HCT116 (cell line): ENCODE measurements around the gene GPR45. TPM values are rescaled to one million over a fixed set of nuclear protein-coding genes. Genes with fewer than 3 reads are reported as not detected.

Source experiments
- ATAC-seq: fragments of 200-7000 bp; cut with Tn5 transposase; 2 replicates; pipeline ENCODE4 v1.9.1; 2020; ENCODE audit warnings: mild to moderate bottlenecking, moderate library complexity
- BruUV-seq: library from RNA; stranded (reverse); fragments of 400-500 nt; replicated peaks from 2 replicates; lab custom pipeline; 2021; lab: Mats Ljungman, UMichigan
- CTCF ChIA-PET: fragments of 300-600 bp; sonication (Branson Sonifier 250); formaldehyde crosslinking; loops from one replicate; lab custom pipeline; 2021; ENCODE audit warnings: antibody characterized with exemption; lab: Charles Lee
- POLR2A ChIA-PET: fragments of 300-600, 350-600 bp; sonication (Branson Sonifier 250); formaldehyde crosslinking; loops from one replicate; lab custom pipeline; 2021; ENCODE audit warnings: antibody characterized with exemption; lab: Charles Lee
- RAD21 ChIA-PET, 2 experiments: fragments of 300-600 bp; sonication (Branson Sonifier 250); formaldehyde crosslinking; loops; one replicate each; lab custom pipeline; 2023; ENCODE audit warnings: low total read pairs in 2 of 2; ENCODE audit not compliant: uncharacterized antibody in 2 of 2, unreplicated experiment in 2 of 2, low non-redundant PET in 1 of 2; lab: Charles Lee
- DNase-seq: peaks from one replicate; pipeline ENCODE4 v3.0.0-alpha.2; 2010; ENCODE audit warnings: low read depth, low spot score
- H2AFZ ChIP-seq: fragments of 200-600 bp; shearing (Covaris generic), sonication (generic); 2 replicates; pipeline ENCODE4 v1.6.1; 2017; ENCODE audit warnings: low read depth, mixed run types, mixed read lengths, antibody characterized with exemption, low read length; ENCODE audit not compliant: poor library complexity, severe bottlenecking
- H3K27ac ChIP-seq: 2 replicates; pipeline ENCODE4 v1.5.1; 2012; ENCODE audit warnings: low read depth, low read length
- H3K27me3 ChIP-seq: fragments of 200-600 bp; sonication (generic); 2 replicates; pipeline ENCODE4 v1.6.1; 2016; ENCODE audit warnings: mixed run types, low read length, mixed read lengths; ENCODE audit not compliant: insufficient read depth
- H3K36me3 ChIP-seq, 2 experiments: fragments of 200-500 bp in 1 of 2; fragments of 200-600 bp in 1 of 2; sonication (Bioruptor generic) in 1 of 2; sonication (generic) in 1 of 2; 2 replicates each; pipeline versions ENCODE4 v1.5.1 to v1.6.1; 2014 to 2016; ENCODE audit warnings: low read length in 2 of 2, inconsistent platforms in 1 of 2, mixed read lengths in 1 of 2, mixed run types in 1 of 2; ENCODE audit not compliant: insufficient read depth in 2 of 2, control insufficient read depth in 1 of 2
- H3K4me1 ChIP-seq, 2 experiments: fragments of 200-600 bp in 1 of 2; sonication (generic) in 1 of 2; 2 replicates each; pipeline versions ENCODE4 v1.5.1 to v1.6.1; 2012 to 2017; ENCODE audit warnings: low read length in 2 of 2, inconsistent platforms in 1 of 2, mild to moderate bottlenecking in 1 of 2, mixed read lengths in 1 of 2, mixed run types in 1 of 2, moderate library complexity in 1 of 2; ENCODE audit not compliant: insufficient read depth in 2 of 2, control insufficient read depth in 1 of 2
- H3K4me2 ChIP-seq: fragments of 200-600 bp; sonication (generic); 2 replicates; pipeline ENCODE4 v1.6.1; 2017; ENCODE audit warnings: mixed run types, low read length, mixed read lengths
- H3K4me3 ChIP-seq, 2 experiments: fragments of 200-600 bp in 1 of 2; sonication (generic) in 1 of 2; replicated peaks in 1 of 2; 2 replicates each; pipeline ENCODE4 v1.5.1; 2011 to 2016; ENCODE audit warnings: low read length in 2 of 2, control low read depth in 1 of 2, low read depth in 1 of 2, mild to moderate bottlenecking in 1 of 2, mixed read lengths in 1 of 2, mixed run types in 1 of 2
- H3K79me2 ChIP-seq: fragments of 200-600 bp; sonication (generic); 2 replicates; pipeline ENCODE4 v1.6.1; 2017; ENCODE audit warnings: mild to moderate bottlenecking, mixed run types, low read length, moderate library complexity, mixed read lengths; ENCODE audit not compliant: insufficient read depth
- H3K9ac ChIP-seq: fragments of 200-600 bp; sonication (generic); 2 replicates; pipeline ENCODE4 v1.6.1; 2016; ENCODE audit warnings: low read length, mixed read lengths
- H3K9me2 ChIP-seq: fragments of 200-600 bp; sonication (generic), shearing (Covaris generic); 2 replicates; pipeline ENCODE4 v1.6.1; 2017; ENCODE audit warnings: mixed run types, mild to moderate bottlenecking, moderate library complexity; ENCODE audit not compliant: insufficient read depth
- H3K9me3 ChIP-seq, 2 experiments: fragments of 200-500 bp in 1 of 2; fragments of 200-600 bp in 1 of 2; sonication (Bioruptor generic) in 1 of 2; sonication (generic) in 1 of 2; 2 replicates each; pipeline ENCODE4 v1.6.1; 2014 to 2017; ENCODE audit warnings: low read length in 2 of 2, mixed read lengths in 2 of 2, inconsistent platforms in 1 of 2, low read depth in 1 of 2, mild to moderate bottlenecking in 1 of 2, mixed run types in 1 of 2, moderate library complexity in 1 of 2; ENCODE audit not compliant: control insufficient read depth in 1 of 2, insufficient read depth in 1 of 2
- H4K20me1 ChIP-seq: fragments of 200-600 bp; sonication (generic), shearing (Covaris generic); 2 replicates; pipeline ENCODE4 v1.6.1; 2017; ENCODE audit warnings: mixed run types, mild to moderate bottlenecking, moderate library complexity; ENCODE audit not compliant: insufficient read depth
- CBX3 ChIP-seq: IDR thresholded peaks from 2 replicates; pipeline ENCODE4 v1.6.1; 2012; ENCODE audit warnings: low read depth
- CTCF ChIP-seq, 3 experiments: fragments of 200-600 bp in 1 of 3; sonication (generic) in 1 of 3; IDR thresholded peaks in 2 of 3; conservative IDR thresholded peaks in 1 of 3; 2 replicates each; pipeline ENCODE4 v1.5.1; 2012 to 2017; ENCODE audit warnings: low read depth in 2 of 3, low read length in 2 of 3, antibody characterized with exemption in 1 of 3, borderline replicate concordance in 1 of 3, control low read depth in 1 of 3, mild to moderate bottlenecking in 1 of 3, mixed read lengths in 1 of 3, mixed run types in 1 of 3, moderate library complexity in 1 of 3; ENCODE audit not compliant: insufficient read depth in 1 of 3
- EZH2phosphoT487 ChIP-seq: fragments of 200-600 bp; IDR thresholded peaks from 2 replicates; pipeline ENCODE4 v1.6.1; 2018; ENCODE audit warnings: antibody characterized with exemption, borderline replicate concordance
- FOSL1 ChIP-seq: IDR thresholded peaks from 2 replicates; pipeline ENCODE4 v1.6.1; 2012; ENCODE audit warnings: low read depth
- POLR2A ChIP-seq: IDR thresholded peaks from 2 replicates; pipeline ENCODE4 v1.7.0; 2011; ENCODE audit warnings: borderline replicate concordance; ENCODE audit not compliant: insufficient read depth, insufficient read length; ENCODE audit errors: extremely low read depth
- POLR2AphosphoS5 ChIP-seq: IDR thresholded peaks from 2 replicates; pipeline ENCODE4 v1.6.1; 2011; ENCODE audit warnings: mild to moderate bottlenecking, low read depth, low read length, moderate library complexity
- SIN3A ChIP-seq: IDR thresholded peaks from 2 replicates; pipeline ENCODE4 v1.6.1; 2012; ENCODE audit warnings: low read depth
- SP1 ChIP-seq: IDR thresholded peaks from 2 replicates; pipeline ENCODE4 v1.6.1; 2012; ENCODE audit warnings: low read depth
- SRF ChIP-seq: IDR thresholded peaks from 2 replicates; pipeline ENCODE4 v1.6.1; 2012; ENCODE audit warnings: low read depth
- TCF7L2 ChIP-seq: IDR thresholded peaks from 2 replicates; pipeline ENCODE4 v1.7.0; 2011; ENCODE audit warnings: borderline replicate concordance, inconsistent platforms; ENCODE audit not compliant: insufficient read depth, insufficient read length; ENCODE audit errors: extremely low read depth
- YY1 ChIP-seq: IDR thresholded peaks from 2 replicates; pipeline ENCODE4 v1.6.1; 2011; ENCODE audit warnings: low read length, low read depth, moderate library complexity, mild to moderate bottlenecking; ENCODE audit not compliant: insufficient replicate concordance; ENCODE audit errors: extremely low read depth
- ZNF274 ChIP-seq: fragments of 200-500 bp; sonication (Bioruptor generic); IDR thresholded peaks from 2 replicates; pipeline ENCODE4 v1.6.1; 2014; ENCODE audit warnings: mild to moderate bottlenecking, low read depth, low read length, inconsistent platforms
- intact Hi-C: fragments of 100-400 bp; cut with micrococcal nuclease; formaldehyde crosslinking; loops from 2 replicates; pipeline ENCODE4 v1.10.0; 2022
- total RNA-seq: library from RNA; stranded (reverse); gene quantifications from one replicate; pipeline ENCODE4 v1.2.1, GENCODE V29; 2021; ENCODE audit not compliant: unreplicated experiment
- TF ChIP-seq, protein P1 (sequence below): IDR thresholded peaks from 2 replicates; pipeline ENCODE4 v1.6.1; 2011; ENCODE audit warnings: mild to moderate bottlenecking, low read length, moderate library complexity; ENCODE audit not compliant: insufficient replicate concordance; ENCODE audit errors: extremely low read depth
- TF ChIP-seq, protein P2 (sequence below): IDR thresholded peaks from 2 replicates; pipeline ENCODE4 v1.6.1; 2012
- TF ChIP-seq, protein P3 (sequence below): IDR thresholded peaks from 2 replicates; pipeline ENCODE4 v1.6.1; 2012

The GPR45 gene
- total RNA-seq, 1 experiment from 2014 or later, result 0.30 TPM

DNA sequence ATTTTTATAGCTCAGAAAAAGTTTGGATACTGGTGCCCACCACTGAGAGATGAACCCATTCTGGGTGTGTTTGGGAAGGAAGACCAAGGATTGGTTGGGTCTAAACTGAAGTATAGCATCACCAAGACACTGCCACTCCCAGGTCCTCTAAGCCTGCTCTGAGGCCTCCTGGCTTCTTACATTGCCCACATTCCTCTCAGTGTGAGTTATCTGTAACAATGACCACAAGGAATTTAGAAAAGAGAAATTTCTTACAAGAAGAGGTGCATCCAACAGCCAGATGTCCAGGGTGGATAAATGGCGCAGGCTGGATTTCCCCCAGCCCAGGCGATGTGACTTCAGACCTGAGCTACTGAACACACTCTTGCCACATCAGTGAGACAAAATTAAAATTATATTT lies 1.6 kb upstream of the GPR45 start:
- H3K9me3 ChIP-seq, result no peaks in the 10 kb centered on the region
- ChIA-PET POLR2A (no interaction called here), CTCF (interaction anchor here (1.5 to 1.7 kb wide), 2 partner anchors 17 to 125 kb away, joined by 3 to 7 read pairs; no protein-coding TSS in a partner anchor), RAD21 (no interaction called here)
- H3K9ac ChIP-seq, result no peak overlapping the region
- H3K36me3 ChIP-seq, result no peaks in the 10 kb centered on the region
- DNase-seq (no peak), ATAC-seq (no peak; the same call in 1 of the 2 replicates)
- TF ChIP-seq SIN3A, result no peak
- no peak for TF ChIP-seq FOSL1
- TF ChIP-seq YY1, result no peak
- TF ChIP-seq, all 23 proteins: peak for 0
- no peak overlapping the region for H3K4me2 ChIP-seq
- no peak overlapping the region for H3K4me3 ChIP-seq
- H3K27ac ChIP-seq, result no peak overlapping the region
- H3K4me1 ChIP-seq, result peaks cover 16 to 30% of the 10 kb centered on the region in 2 experiments
- no peaks in the 10 kb centered on the region for H3K9me2 ChIP-seq
- no peaks in the 10 kb centered on the region for H4K20me1 ChIP-seq
- no TSS peak for BruUV-seq
- no peak overlapping the region for H2AFZ ChIP-seq
- intact Hi-C loops, result loop anchor here (5.0 kb wide), 1 partner anchor 203 kb away; the partner anchor contains the start of gene MRPS9
- no peaks in the 10 kb centered on the region for H3K79me2 ChIP-seq
- H3K27me3 ChIP-seq, result no peaks in the 10 kb centered on the region

- POLR2A ChIA-PET, result no interaction called here
- no peak overlapping the region for H3K9ac ChIP-seq
- RAD21 ChIA-PET, result no interaction called here
- CTCF ChIA-PET, result no interaction called here
- H3K4me3 ChIP-seq, result no peak overlapping the region
- H3K9me2 ChIP-seq, result no peaks in the 10 kb centered on the region
- ATAC-seq, result no peak
- no TSS peak for BruUV-seq
- H3K36me3 ChIP-seq, result no peaks in the 10 kb centered on the region
- H4K20me1 ChIP-seq, result no peaks in the 10 kb centered on the region
- H3K79me2 ChIP-seq, result no peaks in the 10 kb centered on the region
- H2AFZ ChIP-seq, result no peak overlapping the region
- peaks cover 6 to 17% of the 10 kb centered on the region in 2 experiments; a peak in 3 of 4 replicates for H3K4me1 ChIP-seq
- no peak for DNase-seq
- no peak overlapping the region for H3K4me2 ChIP-seq
- H3K27me3 ChIP-seq, result no peaks in the 10 kb centered on the region
- no peaks in the 10 kb centered on the region for H3K9me3 ChIP-seq
- no peak overlapping the region for H3K27ac ChIP-seq
- intact Hi-C loops, result no loop called here
- TF ChIP-seq YY1 (no peak), CTCF (IDR thresholded peaks at IDR 0.05 in 2 of 3, conservative IDR thresholded peaks at IDR 0.05 in 1 of 3; ENCODE audit: borderline replicate concordance in 1 of 3, insufficient read depth in 1 of 3, low read depth in 2 of 3, low read length in 2 of 3) (no peak), EZH2phosphoT487 (no peak), POLR2AphosphoS5 (no peak), ZNF274 (no peak), TCF7L2 (no peak), FOSL1 (no peak), SP1 (no peak), SRF (no peak), POLR2A (no peak), CBX3 (no peak)
- TF ChIP-seq, protein P1, sequence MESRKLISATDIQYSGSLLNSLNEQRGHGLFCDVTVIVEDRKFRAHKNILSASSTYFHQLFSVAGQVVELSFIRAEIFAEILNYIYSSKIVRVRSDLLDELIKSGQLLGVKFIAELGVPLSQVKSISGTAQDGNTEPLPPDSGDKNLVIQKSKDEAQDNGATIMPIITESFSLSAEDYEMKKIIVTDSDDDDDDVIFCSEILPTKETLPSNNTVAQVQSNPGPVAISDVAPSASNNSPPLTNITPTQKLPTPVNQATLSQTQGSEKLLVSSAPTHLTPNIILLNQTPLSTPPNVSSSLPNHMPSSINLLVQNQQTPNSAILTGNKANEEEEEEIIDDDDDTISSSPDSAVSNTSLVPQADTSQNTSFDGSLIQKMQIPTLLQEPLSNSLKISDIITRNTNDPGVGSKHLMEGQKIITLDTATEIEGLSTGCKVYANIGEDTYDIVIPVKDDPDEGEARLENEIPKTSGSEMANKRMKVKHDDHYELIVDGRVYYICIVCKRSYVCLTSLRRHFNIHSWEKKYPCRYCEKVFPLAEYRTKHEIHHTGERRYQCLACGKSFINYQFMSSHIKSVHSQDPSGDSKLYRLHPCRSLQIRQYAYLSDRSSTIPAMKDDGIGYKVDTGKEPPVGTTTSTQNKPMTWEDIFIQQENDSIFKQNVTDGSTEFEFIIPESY, result no peak
- TF ChIP-seq, protein P2, sequence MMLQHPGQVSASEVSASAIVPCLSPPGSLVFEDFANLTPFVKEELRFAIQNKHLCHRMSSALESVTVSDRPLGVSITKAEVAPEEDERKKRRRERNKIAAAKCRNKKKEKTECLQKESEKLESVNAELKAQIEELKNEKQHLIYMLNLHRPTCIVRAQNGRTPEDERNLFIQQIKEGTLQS, result no peak
- TF ChIP-seq, protein P3, sequence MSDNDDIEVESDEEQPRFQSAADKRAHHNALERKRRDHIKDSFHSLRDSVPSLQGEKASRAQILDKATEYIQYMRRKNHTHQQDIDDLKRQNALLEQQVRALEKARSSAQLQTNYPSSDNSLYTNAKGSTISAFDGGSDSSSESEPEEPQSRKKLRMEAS, result no peak
Measured at GRCh38 chr2:105242286-105242993, 897 bp downstream of the GPR45 start.
